Muscle of leg (tissue), 11 donors: ENCODE measurements around the gene LIX1L. TPM values are rescaled to one million over a fixed set of nuclear protein-coding genes. Genes with fewer than 3 reads are reported as not detected.

Experiments used
- DNase-seq: peaks from one replicate; pipeline ENCODE4 v3.0.0; 2013
- H3K27ac ChIP-seq: one replicate; pipeline ENCODE4 v1.5.1; 2013; ENCODE audit warnings: mild to moderate bottlenecking, low read length, control low read depth
- H3K27me3 ChIP-seq: one replicate; pipeline ENCODE4 v1.6.1; 2013; ENCODE audit warnings: low read length; ENCODE audit not compliant: control insufficient read depth, insufficient read depth
- H3K36me3 ChIP-seq: one replicate; pipeline ENCODE4 v1.6.1; 2013; ENCODE audit warnings: low read length; ENCODE audit not compliant: control insufficient read depth, insufficient read depth
- H3K4me1 ChIP-seq: one replicate; pipeline ENCODE4 v1.6.1; 2013; ENCODE audit warnings: low read length; ENCODE audit not compliant: control insufficient read depth, insufficient read depth
- H3K4me3 ChIP-seq: one replicate; pipeline ENCODE4 v1.5.1; 2013; ENCODE audit warnings: low read length, control low read depth
- H3K9me3 ChIP-seq: replicated peaks from 2 replicates; pipeline ENCODE4 v1.6.1; 2013; ENCODE audit warnings: low read depth, low read length; ENCODE audit not compliant: control insufficient read depth
- WGBS: methylation state at CpG from one replicate; pipeline ENCODE4 v1.1.5; 2013; ENCODE audit warnings: missing lambda C conversion rate; ENCODE audit not compliant: insufficient coverage; 5-methylcytosine and 5-hydroxymethylcytosine counted together
- polyA plus RNA-seq, 8 donors: library from polyadenylated mRNA; unstranded; fragments of 120-200 nt; gene quantifications; one replicate each; pipeline versions ENCODE4 v1.2.1 to v1.2.3, GENCODE V29; 2013; ENCODE audit warnings: inconsistent platforms in 1 of 8, low replicate concordance in 1 of 8; ENCODE audit not compliant: insufficient read length in 8 of 8, insufficient read depth in 1 of 8
- total RNA-seq: library from RNA; stranded (reverse); fragments of 120-200 nt; gene quantifications from one replicate; pipeline ENCODE4 v1.2.4, GENCODE V29; 2013

Gene LIX1L
- total and polyA plus RNA-seq, 9 donors = 23.4 to 35.9 (median 28.3) TPM

DNA sequence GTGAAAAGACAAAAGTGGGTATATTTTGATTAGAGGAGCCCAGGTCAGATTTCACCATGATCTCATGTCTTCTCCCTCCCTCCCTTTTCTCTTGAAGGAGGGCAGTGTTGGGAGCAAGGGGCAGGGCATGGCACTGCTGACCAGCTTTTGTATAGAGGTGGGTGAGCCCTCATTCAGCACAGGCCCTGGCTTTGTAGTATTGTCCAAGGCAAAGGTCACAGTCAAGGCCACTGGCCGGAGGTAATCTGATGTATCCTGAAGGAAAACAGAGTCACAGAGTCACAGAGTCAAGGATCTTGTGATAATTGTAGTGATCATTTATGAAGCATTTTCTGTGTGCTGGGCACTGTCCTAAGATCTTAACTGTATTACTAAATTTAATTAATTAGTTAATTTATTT lies 59.8 kb downstream of the LIX1L start:
- Histone ChIP-seq H3K9me3 (no peaks in the 10 kb centered on the region), H3K27ac (no peak overlapping the region), H3K27me3 (no peaks in the 10 kb centered on the region), H3K4me1 (peaks cover 2% of the 10 kb centered on the region), H3K36me3 (no peaks in the 10 kb centered on the region), H3K4me3 (no peak overlapping the region)
- WGBS = 88% methylated on average over 1 of the region's 1 CpG
- no peak for DNase-seq

DNA sequence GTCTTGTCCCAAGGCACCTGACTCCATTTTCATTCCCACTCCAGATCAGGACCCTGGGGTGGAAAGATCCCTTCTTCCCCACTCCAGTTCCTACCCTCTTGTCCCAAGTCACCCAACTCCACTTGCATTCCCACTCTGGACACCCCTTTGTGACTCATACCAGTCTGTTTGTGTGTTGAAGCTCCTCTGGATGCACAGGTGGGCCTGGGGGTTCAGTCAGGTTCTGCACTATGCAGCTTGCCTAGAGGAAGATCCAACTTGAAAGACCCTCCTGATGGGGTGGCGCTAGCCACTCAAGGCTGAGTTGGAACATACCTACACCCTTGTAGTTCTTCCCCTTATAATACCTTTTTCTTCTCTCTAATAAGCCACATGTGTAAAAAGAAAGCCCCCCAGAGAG lies 62.3 kb downstream of the LIX1L start:
- H3K4me3 ChIP-seq = no peak overlapping the region
- H3K27ac ChIP-seq = no peak overlapping the region
- H3K27me3 ChIP-seq = no peaks in the 10 kb centered on the region
- H3K36me3 ChIP-seq = no peaks in the 10 kb centered on the region
- no peaks in the 10 kb centered on the region for H3K9me3 ChIP-seq
- 75% methylated on average over 1 of the region's 1 CpG for WGBS
- no peak for DNase-seq
- H3K4me1 ChIP-seq = peaks cover 20% of the 10 kb centered on the region

DNA sequence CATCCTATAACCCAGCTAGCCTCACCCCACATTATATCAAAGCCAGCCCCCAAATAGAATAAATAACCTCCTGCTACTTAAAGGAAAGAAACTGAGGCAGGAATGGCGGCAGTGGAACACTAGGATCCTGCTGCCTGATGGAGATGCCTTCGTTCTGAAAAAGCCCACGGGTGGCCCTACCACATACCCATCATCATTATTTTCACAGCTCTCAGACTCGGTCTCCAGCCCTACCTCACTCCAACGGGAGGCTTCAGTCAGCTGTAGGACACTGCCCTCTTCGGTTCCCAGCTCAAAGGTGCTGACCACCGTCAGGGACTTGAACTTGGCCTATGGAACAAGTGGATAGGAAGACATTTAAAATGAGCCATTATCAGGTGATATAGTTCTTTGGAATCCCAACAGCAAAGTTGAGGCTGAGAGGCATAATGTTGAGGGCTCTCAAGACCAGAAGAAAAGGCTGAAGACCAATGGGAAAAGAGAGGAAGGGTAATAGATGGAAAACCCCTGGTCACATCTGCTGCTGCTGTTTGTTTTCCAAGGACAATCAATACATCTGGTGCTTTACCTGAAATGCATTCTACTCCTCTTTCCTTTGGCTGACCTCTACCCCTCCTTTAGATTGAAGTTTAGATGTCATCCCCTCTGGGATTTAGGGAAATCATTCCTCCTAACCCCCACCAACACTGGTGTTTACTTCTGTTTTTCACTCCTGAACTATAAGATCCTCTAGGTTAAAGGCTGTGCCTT lies 64.3 kb downstream of the LIX1L start:
- Histone ChIP-seq H3K4me1 (peaks cover 20% of the 10 kb centered on the region), H3K36me3 (no peaks in the 10 kb centered on the region), H3K9me3 (no peaks in the 10 kb centered on the region), H3K27me3 (no peaks in the 10 kb centered on the region), H3K27ac (no peak overlapping the region), H3K4me3 (no peak overlapping the region)
- WGBS = 93% methylated on average over 2 of the region's 7 CpGs
- no peak for DNase-seq

DNA sequence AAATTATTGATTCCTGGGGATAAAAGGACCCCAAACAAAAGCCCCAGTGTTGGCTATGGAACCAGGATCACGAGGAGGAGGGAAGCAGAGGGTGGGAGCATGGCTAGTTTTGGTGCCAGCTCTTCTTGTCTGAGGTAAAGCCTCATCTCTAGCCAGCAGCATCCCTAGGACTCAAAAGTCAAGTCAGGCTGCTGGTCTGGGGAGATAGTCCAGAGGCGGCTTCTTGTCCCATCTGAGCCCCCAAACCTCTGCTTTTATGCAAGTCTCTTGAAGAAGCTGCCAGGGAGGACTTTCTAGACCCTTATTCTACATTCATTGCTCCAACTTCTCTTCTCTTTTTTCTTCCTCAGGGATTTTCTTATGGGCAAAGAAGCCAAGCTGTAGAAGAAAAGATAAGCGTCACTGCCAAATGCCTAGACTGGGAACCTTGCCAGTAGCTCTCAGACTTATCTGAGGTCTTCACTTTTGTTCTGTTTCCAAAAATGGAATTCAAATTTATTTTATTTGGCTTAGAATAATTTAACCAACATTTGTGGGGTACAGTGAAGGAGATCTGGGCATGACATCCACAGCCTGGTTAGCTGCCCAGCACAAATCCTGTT lies 65.2 kb downstream of the LIX1L start:
- Histone ChIP-seq H3K27me3 (no peaks in the 10 kb centered on the region), H3K9me3 (no peaks in the 10 kb centered on the region), H3K36me3 (no peaks in the 10 kb centered on the region), H3K27ac (peak overlapping the region; percentile 88), H3K4me3 (no peak overlapping the region), H3K4me1 (peaks cover 20% of the 10 kb centered on the region)
- DNase-seq = peak; percentile 31
- 28% methylated on average over 2 of the region's 3 CpGs for WGBS

DNA sequence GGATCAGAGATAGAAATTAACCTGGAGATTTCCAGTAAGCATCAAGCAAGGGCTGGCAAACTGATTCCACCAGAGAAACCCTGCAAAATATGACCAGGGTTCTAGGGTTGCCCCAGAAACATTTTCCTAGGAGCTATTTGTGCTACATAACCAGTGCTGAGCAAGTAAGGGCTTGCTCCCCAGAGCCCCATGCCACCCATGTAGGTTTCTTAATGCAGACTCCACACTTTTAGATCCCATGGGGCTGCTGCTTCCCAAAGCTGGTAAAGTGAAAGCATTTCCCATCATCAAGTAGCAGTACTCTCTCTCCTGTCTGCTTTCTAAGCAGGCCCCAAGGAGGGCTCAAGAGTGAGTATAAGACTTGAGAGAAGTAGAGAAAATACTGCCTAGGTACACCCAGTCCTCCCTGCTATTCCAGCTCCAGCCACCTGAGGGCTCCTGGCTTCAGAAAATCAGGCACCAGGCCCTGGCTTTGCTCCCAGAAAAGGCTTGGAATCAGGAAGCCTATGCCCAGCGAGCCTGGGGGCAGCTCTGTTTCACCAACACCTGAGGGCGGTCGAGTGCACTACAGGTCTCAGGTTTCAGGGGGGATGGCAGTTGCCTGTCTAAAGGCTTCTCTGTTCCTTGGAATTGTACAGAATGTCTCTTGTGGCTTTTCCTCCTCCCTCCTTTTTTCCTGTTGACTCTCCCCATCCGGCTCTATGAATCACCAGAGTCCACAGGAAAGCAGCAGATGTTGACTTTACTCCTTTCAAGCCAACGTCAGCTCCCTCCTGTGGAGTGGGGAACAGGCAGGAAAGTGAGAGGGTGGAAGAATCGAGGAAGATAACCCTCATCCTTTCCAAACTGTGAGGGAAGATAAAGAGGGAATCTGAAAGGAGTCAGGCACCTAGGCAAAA lies 66.0 kb downstream of the LIX1L start:
- Histone ChIP-seq H3K4me3 (peak overlapping the region; percentile 28), H3K4me1 (peaks cover 20% of the 10 kb centered on the region), H3K27me3 (no peaks in the 10 kb centered on the region), H3K36me3 (no peaks in the 10 kb centered on the region), H3K9me3 (no peaks in the 10 kb centered on the region), H3K27ac (peak overlapping the region; percentile 88)
- peak; percentile 97 for DNase-seq
- WGBS = 0% methylated on average over 2 of the region's 6 CpGs

DNA sequence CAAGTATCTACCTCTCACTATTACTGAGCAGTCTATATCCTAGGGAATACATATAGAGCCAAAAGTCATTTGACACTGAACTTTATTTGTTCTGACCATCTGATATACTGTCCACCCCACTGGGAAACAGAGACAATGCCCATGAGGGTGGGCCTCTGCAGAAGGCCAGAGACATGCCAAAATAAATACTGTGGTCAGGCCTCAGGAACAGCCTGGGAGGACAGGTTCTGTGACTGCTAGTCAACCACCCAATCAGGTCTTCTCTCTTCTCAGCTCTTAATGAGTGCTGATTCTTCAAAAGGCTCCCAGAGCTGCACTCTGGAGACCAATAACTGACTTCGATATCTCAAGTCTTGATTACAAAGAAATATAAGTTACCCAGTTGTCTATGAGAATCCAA lies 66.7 kb downstream of the LIX1L start:
- Histone ChIP-seq H3K27me3 (no peaks in the 10 kb centered on the region), H3K4me1 (peaks cover 23% of the 10 kb centered on the region), H3K9me3 (no peaks in the 10 kb centered on the region), H3K4me3 (no peak overlapping the region), H3K27ac (no peak overlapping the region), H3K36me3 (no peaks in the 10 kb centered on the region)
- DNase-seq = no peak
- no CpG with 5 or more reads among the region's 1 CpG for WGBS

DNA sequence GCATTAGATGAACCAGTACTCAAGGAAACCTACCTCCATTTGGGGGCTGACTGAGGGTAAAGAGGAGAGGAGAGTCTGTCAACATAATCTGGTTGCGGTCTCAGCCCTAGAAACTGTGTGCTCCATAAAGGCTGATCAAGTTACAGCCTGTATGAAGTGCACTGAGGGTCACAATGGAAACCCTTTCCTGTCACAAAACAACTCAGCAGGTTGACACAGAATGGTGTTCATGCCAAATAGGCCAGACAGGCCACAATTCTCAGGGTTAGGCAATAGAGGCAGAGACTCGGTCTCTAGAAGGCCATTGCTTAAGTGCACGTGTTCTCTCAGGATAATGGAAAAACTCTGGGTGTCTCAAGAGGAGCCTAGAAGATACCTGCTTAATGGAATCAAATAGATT lies 68.1 kb downstream of the LIX1L start:
- whole genome bisulfite sequencing = 74% methylated on average over 2 of the region's 3 CpGs
- Histone ChIP-seq H3K4me3 (no peak overlapping the region), H3K4me1 (peaks cover 29% of the 10 kb centered on the region), H3K9me3 (no peaks in the 10 kb centered on the region), H3K27ac (no peak overlapping the region), H3K36me3 (no peaks in the 10 kb centered on the region), H3K27me3 (peaks cover 10% of the 10 kb centered on the region)
- no peak for DNase-seq

DNA sequence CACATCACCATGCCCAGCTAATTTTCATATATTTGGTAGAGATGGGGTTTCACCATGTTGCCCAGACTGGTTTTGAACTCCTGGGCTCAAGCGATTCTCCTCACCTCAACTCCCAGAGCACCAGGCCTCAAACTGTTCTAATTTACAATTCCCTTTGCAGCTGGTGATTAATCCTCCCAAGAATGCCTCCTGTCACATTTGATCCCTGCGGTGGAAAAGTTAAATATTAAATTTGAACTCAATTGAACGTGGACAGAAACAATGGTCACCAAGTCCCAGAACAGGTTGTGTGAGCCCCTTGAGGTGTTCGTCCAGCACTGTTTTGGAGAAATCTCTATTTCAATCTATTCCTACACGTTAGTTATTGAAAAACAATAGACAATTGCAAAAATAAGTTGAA lies 70.2 kb downstream of the LIX1L start:
- Histone ChIP-seq H3K4me3 (no peak overlapping the region), H3K36me3 (no peaks in the 10 kb centered on the region), H3K9me3 (no peaks in the 10 kb centered on the region), H3K27me3 (peaks cover 14% of the 10 kb centered on the region), H3K4me1 (peaks cover 24% of the 10 kb centered on the region), H3K27ac (no peak overlapping the region)
- DNase-seq = no peak
- WGBS = 50% methylated on average over 1 of the region's 5 CpGs

DNA sequence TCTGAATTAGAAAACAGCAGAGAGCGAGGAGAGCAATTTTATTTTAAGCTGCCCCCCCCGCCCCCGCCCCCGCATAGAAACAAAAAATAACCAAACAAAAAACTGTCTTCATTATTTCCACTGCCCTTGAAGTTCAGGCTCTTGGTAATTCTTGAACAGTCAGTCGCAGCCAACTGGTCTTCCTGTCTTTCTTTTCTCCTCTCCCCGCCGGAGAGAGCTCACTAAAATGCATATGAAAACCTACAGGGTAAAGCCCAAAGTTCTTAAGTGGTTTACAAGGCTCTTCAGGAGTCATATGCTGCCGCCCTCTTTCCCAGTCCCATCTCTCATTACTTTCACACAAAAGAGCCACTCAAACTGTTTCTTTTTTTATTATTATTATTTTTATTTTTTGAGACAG lies 71.0 kb downstream of the LIX1L start:
- Histone ChIP-seq H3K4me1 (peaks cover 16% of the 10 kb centered on the region), H3K27me3 (peaks cover 14% of the 10 kb centered on the region), H3K4me3 (no peak overlapping the region), H3K9me3 (no peaks in the 10 kb centered on the region), H3K27ac (peak overlapping the region; percentile 35), H3K36me3 (no peaks in the 10 kb centered on the region)
- peak; percentile 77 for DNase-seq
- WGBS = 14% methylated on average over 4 of the region's 8 CpGs

DNA sequence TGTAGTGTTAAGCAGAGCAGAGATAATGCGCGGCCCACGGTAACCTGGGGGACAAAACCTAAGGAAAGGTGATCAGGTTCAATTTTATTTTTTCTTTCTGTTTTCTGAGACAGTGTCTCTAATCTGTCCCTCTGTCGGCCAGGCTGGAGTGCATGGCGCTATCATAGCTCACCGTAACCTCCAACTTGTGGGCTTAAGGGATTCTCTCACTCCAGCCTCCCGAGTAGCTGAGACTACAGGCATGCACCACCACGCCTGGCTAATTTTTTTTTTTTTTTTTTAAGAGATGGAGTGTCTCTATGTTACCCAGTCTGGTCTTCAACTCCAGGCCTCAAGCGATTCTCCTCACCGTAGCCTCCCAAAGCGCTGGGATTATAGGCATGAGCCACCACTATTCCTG lies 71.4 kb downstream of the LIX1L start:
- Histone ChIP-seq H3K36me3 (no peaks in the 10 kb centered on the region), H3K9me3 (no peaks in the 10 kb centered on the region), H3K4me1 (peaks cover 13% of the 10 kb centered on the region), H3K27ac (peak overlapping the region; percentile 35), H3K27me3 (peaks cover 14% of the 10 kb centered on the region), H3K4me3 (peak overlapping the region; percentile 52)
- no peak for DNase-seq
- WGBS = 31% methylated on average over 6 of the region's 11 CpGs
